Stimulated activated effector memory CD8-positive, alpha-beta T cell treated with anti-CD3 and anti-CD28 coated beads, Interleukin-12 subunit alpha, Interleukin-12 subunit beta, amount 100 ng/mL, for 72 hours (primary cell): ENCODE results near the gene KRT74.

Source experiments
- ATAC-seq: fragments of 150-1000 bp; cut with Tn5 transposase; 2 replicates; pipeline ENCODE4 v1.10.0; 2021
- DNase-seq, 2 donors: peaks; one replicate each; pipeline ENCODE4 v3.0.0; 2021 to 2022; ENCODE audit warnings: low spot score in 2 of 2
- H3K27ac Mint-ChIP-seq: one replicate; pipeline ENCODE4 v1.8.0; 2022; ENCODE audit warnings: mild to moderate bottlenecking, mixed read lengths
- H3K36me3 Mint-ChIP-seq: one replicate; pipeline ENCODE4 v1.8.0; 2022; ENCODE audit warnings: mild to moderate bottlenecking, mixed read lengths
- H3K4me1 Mint-ChIP-seq: one replicate; pipeline ENCODE4 v1.8.0; 2022; ENCODE audit warnings: mixed read lengths
- H3K4me3 Mint-ChIP-seq: one replicate; pipeline ENCODE4 v1.8.0; 2022; ENCODE audit warnings: mild to moderate bottlenecking, mixed read lengths
- H3K9me3 Mint-ChIP-seq: one replicate; pipeline ENCODE4 v1.8.0; 2022; ENCODE audit warnings: mixed read lengths

The KRT74 gene

GRCh38 chr12:52517005-52517835 is 56.4 kb downstream of the KRT74 start:
- H3K4me1 Mint-ChIP-seq: peaks cover 6% of the 10 kb centered on the region
- H3K9me3 Mint-ChIP-seq: no peaks in the 10 kb centered on the region
- no peak overlapping the region for H3K27ac Mint-ChIP-seq
- DNase-seq: peak in 1 of 2 donors; percentile 7
- no peak overlapping the region for H3K4me3 Mint-ChIP-seq
- ATAC-seq: no peak
- H3K36me3 Mint-ChIP-seq: no peaks in the 10 kb centered on the region

GRCh38 chr12:52515927-52516831 is 57.5 kb downstream of the KRT74 start:
- H3K36me3 Mint-ChIP-seq: no peaks in the 10 kb centered on the region
- DNase-seq (peak in 1 of 2 donors; percentile 38), ATAC-seq (peak; percentile 21)
- no peak overlapping the region for H3K4me3 Mint-ChIP-seq
- no peaks in the 10 kb centered on the region for H3K4me1 Mint-ChIP-seq
- no peak overlapping the region for H3K27ac Mint-ChIP-seq
- peaks cover 4% of the 10 kb centered on the region for H3K9me3 Mint-ChIP-seq
